K562 (cell line): ENCODE data around the gene ARHGAP35. TPM values are rescaled to one million over a fixed set of nuclear protein-coding genes. Genes with fewer than 3 reads are reported as not detected.

Experiments
- ATAC-seq: fragments of 200-7000 bp; cut with Tn5 transposase; 3 replicates; pipeline ENCODE4 v1.9.1; 2020; ENCODE audit warnings: moderate library complexity
- BruUV-seq: library from RNA; stranded (reverse); fragments of 400-500 nt; replicated peaks from 2 replicates; lab custom pipeline; 2021; lab: Mats Ljungman, UMichigan
- CTCF ChIA-PET: fragments of 300-600 bp; formaldehyde crosslinking; extraction: SDS; loops from one replicate; lab custom pipeline; 2021; ENCODE audit warnings: low intra/inter-chr PET ratio; lab: Yijun Ruan, JAX
- POLR2A ChIA-PET: fragments of 300-600, 350-650 bp; sonication (Branson Sonifier 250); formaldehyde crosslinking; extraction: SDS; loops from one replicate; lab custom pipeline; 2021; ENCODE audit warnings: antibody characterized with exemption, inconsistent platforms; lab: Yijun Ruan, JAX
- DNase-seq, 4 experiments: peaks; one replicate each; pipeline versions ENCODE4 v3.0.0 to v3.0.0-alpha.2; 2011 to 2018; ENCODE audit warnings: low spot score in 3 of 4, mixed read lengths in 3 of 4; ENCODE audit errors: extremely low read depth in 1 of 4
- FAIRE-seq: peaks from 2 replicates; lab custom pipeline; 2011; peaks lifted over from hg19 to GRCh38; lab: Jason Lieb, UNC
- H2AFZ ChIP-seq: 2 replicates; pipeline ENCODE4 v1.6.0; 2011; ENCODE audit warnings: low read depth, low read length, control low read depth, inconsistent platforms
- H3K27ac ChIP-seq: fragments of 200-600 bp; 3 replicates; pipeline ENCODE4 v1.8.0; 2011; ENCODE audit warnings: low read depth, mild to moderate bottlenecking, control low read depth, inconsistent platforms, low read length, moderate library complexity, mixed read lengths; ENCODE audit errors: extremely low read depth
- H3K27me3 ChIP-seq, 2 experiments: fragments of 300-600 bp in 1 of 2; 2 replicates in 1 of 2; 3 replicates in 1 of 2; pipeline versions ENCODE4 v1.6.0 to v1.8.0; 2011; ENCODE audit warnings: inconsistent platforms in 2 of 2, low read length in 2 of 2, mild to moderate bottlenecking in 1 of 2, mixed read lengths in 1 of 2, moderate library complexity in 1 of 2; ENCODE audit not compliant: control insufficient read depth in 2 of 2, insufficient read depth in 2 of 2
- H3K36me3 ChIP-seq: fragments of 300-600 bp; 3 replicates; pipeline ENCODE4 v1.8.0; 2011; ENCODE audit warnings: mild to moderate bottlenecking, low read length, inconsistent platforms; ENCODE audit not compliant: control insufficient read depth, insufficient read depth
- H3K4me1 ChIP-seq, 2 experiments: fragments of 200-600 bp in 1 of 2; replicated peaks in 1 of 2; 2 replicates in 1 of 2; 3 replicates in 1 of 2; pipeline versions ENCODE4 v1.5.1 to v1.8.0; 2011; ENCODE audit warnings: inconsistent platforms in 2 of 2, low read length in 2 of 2, mild to moderate bottlenecking in 1 of 2, mixed read lengths in 1 of 2, moderate library complexity in 1 of 2; ENCODE audit not compliant: control insufficient read depth in 2 of 2, insufficient read depth in 2 of 2
- H3K4me2 ChIP-seq: 2 replicates; pipeline ENCODE4 v1.6.1; 2011; ENCODE audit warnings: low read length, control low read depth, inconsistent platforms, mixed read lengths; ENCODE audit not compliant: insufficient read depth
- H3K4me3 ChIP-seq: fragments of 200-600 bp; sonication (generic), shearing (Covaris generic); 2 replicates; pipeline ENCODE4 v1.5.1; 2016; ENCODE audit warnings: control low read depth, inconsistent platforms
- H3K79me2 ChIP-seq: fragments of 200-600 bp; 3 replicates; pipeline ENCODE4 v1.8.0; 2011; ENCODE audit warnings: low read length, inconsistent platforms; ENCODE audit not compliant: control insufficient read depth, insufficient read depth
- H3K9ac ChIP-seq, 2 experiments: 2 replicates each; pipeline versions ENCODE4 v1.6.0 to v1.6.1; 2011; ENCODE audit warnings: low read depth in 2 of 2, low read length in 2 of 2, control low read depth in 1 of 2, inconsistent platforms in 1 of 2, mild to moderate bottlenecking in 1 of 2, mixed read lengths in 1 of 2; ENCODE audit not compliant: insufficient read depth in 1 of 2
- H3K9me1 ChIP-seq: one replicate; pipeline ENCODE4 v1.6.0; 2011; ENCODE audit warnings: inconsistent platforms, mild to moderate bottlenecking, low read length, moderate library complexity; ENCODE audit not compliant: control insufficient read depth, insufficient read depth
- H3K9me3 ChIP-seq: replicated peaks from 2 replicates; pipeline ENCODE4 v1.5.1; 2011; ENCODE audit warnings: low read depth, low read length, inconsistent platforms; ENCODE audit not compliant: control insufficient read depth, insufficient read depth
- H4K20me1 ChIP-seq: replicated peaks from 2 replicates; pipeline ENCODE4 v1.6.1; 2011; ENCODE audit warnings: low read length, inconsistent platforms, mixed read lengths; ENCODE audit not compliant: control insufficient read depth, insufficient read depth
- ARID1B ChIP-seq: fragments of 450-650 bp; IDR thresholded peaks from 2 replicates; pipeline ENCODE4 v1.6.1; 2016; ENCODE audit warnings: antibody characterized with exemption, mild to moderate bottlenecking, inconsistent platforms
- COPS2 ChIP-seq: fragments of 450-650 bp; conservative IDR thresholded peaks from 2 replicates; pipeline ENCODE4 v1.6.1; 2016; ENCODE audit warnings: mild to moderate bottlenecking, moderate library complexity
- TEAD4 ChIP-seq, 2 experiments: sonication (generic) in 1 of 2; formaldehyde crosslinking in 1 of 2; IDR thresholded peaks; 2 replicates each; pipeline versions ENCODE4 v1.6.1 to v1.8.0; 2012 to 2022; ENCODE audit warnings: borderline replicate concordance in 1 of 2, inconsistent platforms in 1 of 2, low read length in 1 of 2, mild to moderate bottlenecking in 1 of 2, missing genetic modification reagents in 1 of 2
- WGBS: fragments of 100-300 bp; shearing (Covaris generic); methylation state at CpG from one replicate; pipeline ENCODE4 v1.1.6; 2016; ENCODE audit warnings: low coverage, mixed read lengths; ENCODE audit not compliant: insufficient coverage; ENCODE audit errors: missing lambda C conversion rate; 5-methylcytosine and 5-hydroxymethylcytosine counted together
- in situ Hi-C: fragments of 300-500 bp; cut with MboI; formaldehyde crosslinking; loops from 4 replicates; pipeline ENCODE4 v1.15.0; 2018; ENCODE audit warnings: inconsistent platforms, mixed read lengths
- intact Hi-C: fragments of 100-400 bp; cut with micrococcal nuclease; formaldehyde crosslinking; loops from 2 replicates; pipeline ENCODE4 v1.14.2; 2022
- polyA plus RNA-seq, 8 experiments: library from polyadenylated mRNA; depleted of rRNA in 4 of 8; stranded (reverse) in 5 of 8; unstranded in 3 of 8; fragments of >200 nt; fragmentation: Nextera tagmentation in 2 of 8; fragmentation: Illumina TruSeq in 1 of 8; extraction: Ambion mirVana in 2 of 8; extraction: Trizol in 1 of 8; gene quantifications; 2 replicates each; pipeline versions ENCODE4 v1.2.1 to v1.2.3, GENCODE V29; 2011 to 2014; ENCODE audit warnings: inconsistent platforms in 1 of 8, missing spikeins in 1 of 8
- total RNA-seq, 7 experiments: library from RNA; depleted of rRNA in 6 of 7; stranded (reverse); fragments of >200 nt in 6 of 7; fragmentation: Illumina TruSeq in 2 of 7; extraction: Trizol in 2 of 7; gene quantifications; 2 replicates each; pipeline versions ENCODE4 v1.2.1 to v1.2.3, GENCODE V29; 2011 to 2021; ENCODE audit warnings: low replicate concordance in 1 of 7

ARHGAP35 gene
- total and polyA plus RNA-seq, 9 of the 15 experiments (the other 6 are each of a cell fraction or from before 2014, with no cell fraction given): 0.27 to 26.4 (median 10.2) TPM

- TF ChIP-seq ARID1B: peak; percentile 58
These were observed 5.8 kb downstream of the ARHGAP35 start (continued) for GRCh38 chr19:46866407-46867136.

GRCh38 chr19:46867170-46867569 is 6.4 kb downstream of the ARHGAP35 start:
- POLR2A ChIA-PET: interaction anchor here (0.6 to 2.3 kb wide), 5 partner anchors 12 to 344 kb away, joined by 3 to 8 read pairs (median 3); no protein-coding TSS in a partner anchor
- FAIRE-seq: no peak
- H3K27me3 ChIP-seq: no peaks in the 10 kb centered on the region
- WGBS: 37% methylated on average over 3 of the region's 3 CpGs
- peaks cover 27% of the 10 kb centered on the region for H4K20me1 ChIP-seq
- peaks cover 24 to 32% of the 10 kb centered on the region in 2 experiments; a peak in 4 of 5 replicates for H3K4me1 ChIP-seq
- H3K4me2 ChIP-seq: peak overlapping the region; percentile 51; the same call in 1 of the 2 replicates
- H3K36me3 ChIP-seq: peaks cover 14% of the 10 kb centered on the region; the same call in 2 of the 3 replicates
- H2AFZ ChIP-seq: no peak overlapping the region
- peak overlapping the region; percentile 75 for H3K27ac ChIP-seq
- H3K79me2 ChIP-seq: peaks cover 95% of the 10 kb centered on the region
- H3K4me3 ChIP-seq: no peak overlapping the region
- H3K9ac ChIP-seq: peak overlapping the region in 1 of 2 experiments; percentile 56; a peak in 2 of 4 replicates
- intact Hi-C loops: loop anchor here (10.0 kb wide), 1 partner anchor 378 kb away; no protein-coding TSS in a partner anchor
- BruUV-seq: no TSS peak
- no peak for ATAC-seq
- no peak for DNase-seq
- in situ Hi-C loops: no loop called here
- CTCF ChIA-PET: interaction anchor here (0.6 kb wide), 1 partner anchor 263 kb away, joined by 3 read pairs; no protein-coding TSS in a partner anchor
- TF ChIP-seq COPS2 (no peak), TEAD4 (IDR thresholded peaks at IDR 0.05; ENCODE audit: low read length) (0 out of 2 replicates have a peak, but pooled peaks have one; percentile 1), TEAD4 (CRISPR knock-in tag; IDR thresholded peaks at IDR 0.05; ENCODE audit: borderline replicate concordance) (no peak)
- H3K9me1 ChIP-seq: no peaks in the 10 kb centered on the region
- H3K9me3 ChIP-seq: no peaks in the 10 kb centered on the region
